ENCODE data around the gene PLA2G7. TPM values are rescaled to one million over a fixed set of nuclear protein-coding genes. Genes with fewer than 3 reads are reported as not detected.

PLA2G7 gene
- total RNA-seq, 1 experiment from 2014 or later: not detected

GRCh38 chr6:46755865-46756264 lies 20.7 kb upstream of the PLA2G7 start:
- no TSS peak for BruUV-seq (replicated peaks)
- TF ChIP-seq CTCF (conservative IDR thresholded peaks at IDR 0.05; ENCODE audit: low read depth, low read length): no peak
- no peak for TF ChIP-seq EZH2 (IDR thresholded peaks at IDR 0.05; ENCODE audit: borderline replicate concordance, low read depth, low read length, poor library complexity, severe bottlenecking)
- DNase-seq (ENCODE audit: low spot score): no peak
- CTCF ChIA-PET: no interaction called here
- POLR2A ChIA-PET (ENCODE audit: low non-redundant PET): no interaction called here
- Histone ChIP-seq H3K4me3 (ENCODE audit: low read depth, low read length, poor library complexity, severe bottlenecking) (no peak overlapping the region), H3K36me3 (ENCODE audit: insufficient read depth, low read length, poor library complexity, severe bottlenecking) (no peaks in the 10 kb centered on the region), H3K27me3 (replicated peaks; ENCODE audit: insufficient read depth, low read depth, low read length, poor library complexity) (peaks cover 20% of the 10 kb centered on the region), H3K4me1 (ENCODE audit: insufficient read depth, low read length, poor library complexity, severe bottlenecking) (no peaks in the 10 kb centered on the region), H3K9me3 (ENCODE audit: low read depth, low read length, poor library complexity, severe bottlenecking) (no peaks in the 10 kb centered on the region), H3K27ac (ENCODE audit: low read depth, low read length, poor library complexity, severe bottlenecking) (no peak overlapping the region)
- intact Hi-C loops (cut with micrococcal nuclease; ENCODE audit: unreplicated experiment): no loop called here

GRCh38 chr6:46751658-46752057 lies 16.5 kb upstream of the PLA2G7 start:
- no peaks in the 10 kb centered on the region for H3K9me3 ChIP-seq (ENCODE audit: low read depth, low read length, poor library complexity, severe bottlenecking)
- no peak for DNase-seq (ENCODE audit: low spot score)
- H3K36me3 ChIP-seq (ENCODE audit: insufficient read depth, low read length, poor library complexity, severe bottlenecking): no peaks in the 10 kb centered on the region
- no peak for TF ChIP-seq CTCF (conservative IDR thresholded peaks at IDR 0.05; ENCODE audit: low read depth, low read length)
- no peak for TF ChIP-seq EZH2 (IDR thresholded peaks at IDR 0.05; ENCODE audit: borderline replicate concordance, low read depth, low read length, poor library complexity, severe bottlenecking)
- H3K27ac ChIP-seq (ENCODE audit: low read depth, low read length, poor library complexity, severe bottlenecking): no peak overlapping the region
- intact Hi-C loops (cut with micrococcal nuclease; ENCODE audit: unreplicated experiment): no loop called here
- H3K27me3 ChIP-seq (replicated peaks; ENCODE audit: insufficient read depth, low read depth, low read length, poor library complexity): peaks cover 20% of the 10 kb centered on the region
- BruUV-seq (replicated peaks): no TSS peak
- POLR2A ChIA-PET (ENCODE audit: low non-redundant PET): no interaction called here
- CTCF ChIA-PET: no interaction called here
- no peak overlapping the region for H3K4me3 ChIP-seq (ENCODE audit: low read depth, low read length, poor library complexity, severe bottlenecking)
- H3K4me1 ChIP-seq (ENCODE audit: insufficient read depth, low read length, poor library complexity, severe bottlenecking): no peaks in the 10 kb centered on the region

GRCh38 chr6:46749731-46750130 lies 14.6 kb upstream of the PLA2G7 start:
- no peak overlapping the region for H3K4me3 ChIP-seq (ENCODE audit: low read depth, low read length, poor library complexity, severe bottlenecking)
- TF ChIP-seq EZH2 (IDR thresholded peaks at IDR 0.05; ENCODE audit: borderline replicate concordance, low read depth, low read length, poor library complexity, severe bottlenecking): no peak
- no peak for TF ChIP-seq CTCF (conservative IDR thresholded peaks at IDR 0.05; ENCODE audit: low read depth, low read length)
- CTCF ChIA-PET: no interaction called here
- H3K27ac ChIP-seq (ENCODE audit: low read depth, low read length, poor library complexity, severe bottlenecking): no peak overlapping the region
- peaks cover 13% of the 10 kb centered on the region for H3K27me3 ChIP-seq (replicated peaks; ENCODE audit: insufficient read depth, low read depth, low read length, poor library complexity)
- no peak for DNase-seq (ENCODE audit: low spot score)
- H3K4me1 ChIP-seq (ENCODE audit: insufficient read depth, low read length, poor library complexity, severe bottlenecking): no peaks in the 10 kb centered on the region
- POLR2A ChIA-PET (ENCODE audit: low non-redundant PET): no interaction called here
- H3K36me3 ChIP-seq (ENCODE audit: insufficient read depth, low read length, poor library complexity, severe bottlenecking): no peaks in the 10 kb centered on the region
- H3K9me3 ChIP-seq (ENCODE audit: low read depth, low read length, poor library complexity, severe bottlenecking): no peaks in the 10 kb centered on the region
- BruUV-seq (replicated peaks): no TSS peak
- intact Hi-C loops (cut with micrococcal nuclease; ENCODE audit: unreplicated experiment): no loop called here

Measured in A673 (cell line).